NB4 (cell line): ENCODE results near the gene AOC1.

ENCODE experiments used
- DNase-seq: peaks from one replicate; pipeline ENCODE4 v3.0.0; 2010; ENCODE audit warnings: low read depth
- H3K4me3 ChIP-seq: one replicate; pipeline ENCODE4 v1.5.1; 2011; ENCODE audit warnings: mild to moderate bottlenecking, low read depth, low read length, moderate library complexity
- MYC ChIP-seq: IDR thresholded peaks from 2 replicates; pipeline ENCODE4 v1.6.1; 2011; ENCODE audit warnings: low read depth, low read length
- POLR2A ChIP-seq: IDR thresholded peaks from 2 replicates; pipeline ENCODE4 v1.6.1; 2011; ENCODE audit warnings: mild to moderate bottlenecking; ENCODE audit not compliant: insufficient read length; ENCODE audit errors: extremely low read depth
- TF ChIP-seq, protein P1 (sequence below): IDR thresholded peaks from one replicate; pipeline ENCODE4 v1.5.1; 2012; ENCODE audit warnings: low read depth, low read length
- TF ChIP-seq, protein P2 (sequence below): IDR thresholded peaks from 2 replicates; pipeline ENCODE4 v1.6.1; 2011; ENCODE audit warnings: low read depth, low read length

Gene AOC1

DNA sequence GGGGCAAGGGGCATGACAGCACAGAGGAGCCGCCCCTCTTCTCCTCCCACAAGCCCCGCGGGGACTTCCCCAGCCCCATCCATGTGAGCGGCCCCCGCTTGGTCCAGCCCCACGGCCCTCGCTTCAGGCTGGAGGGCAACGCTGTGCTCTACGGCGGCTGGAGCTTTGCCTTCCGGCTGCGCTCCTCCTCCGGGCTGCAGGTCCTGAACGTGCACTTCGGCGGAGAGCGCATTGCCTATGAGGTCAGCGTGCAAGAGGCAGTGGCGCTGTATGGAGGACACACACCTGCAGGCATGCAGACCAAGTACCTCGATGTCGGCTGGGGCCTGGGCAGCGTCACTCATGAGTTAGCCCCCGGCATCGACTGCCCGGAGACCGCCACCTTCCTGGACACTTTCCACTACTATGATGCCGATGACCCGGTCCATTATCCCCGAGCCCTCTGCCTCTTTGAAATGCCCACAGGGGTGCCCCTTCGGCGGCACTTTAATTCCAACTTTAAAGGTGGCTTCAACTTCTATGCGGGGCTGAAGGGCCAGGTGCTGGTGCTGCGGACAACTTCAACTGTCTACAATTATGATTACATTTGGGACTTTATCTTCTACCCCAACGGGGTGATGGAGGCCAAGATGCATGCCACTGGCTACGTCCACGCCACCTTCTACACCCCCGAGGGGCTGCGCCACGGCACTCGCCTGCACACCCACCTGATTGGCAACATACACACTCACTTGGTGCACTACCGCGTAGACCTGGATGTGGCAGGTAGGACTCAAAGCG, 5.1 kb downstream of the AOC1 start:
- DNase-seq = no peak
- H3K4me3 ChIP-seq = no peak overlapping the region
- TF ChIP-seq, protein P1, sequence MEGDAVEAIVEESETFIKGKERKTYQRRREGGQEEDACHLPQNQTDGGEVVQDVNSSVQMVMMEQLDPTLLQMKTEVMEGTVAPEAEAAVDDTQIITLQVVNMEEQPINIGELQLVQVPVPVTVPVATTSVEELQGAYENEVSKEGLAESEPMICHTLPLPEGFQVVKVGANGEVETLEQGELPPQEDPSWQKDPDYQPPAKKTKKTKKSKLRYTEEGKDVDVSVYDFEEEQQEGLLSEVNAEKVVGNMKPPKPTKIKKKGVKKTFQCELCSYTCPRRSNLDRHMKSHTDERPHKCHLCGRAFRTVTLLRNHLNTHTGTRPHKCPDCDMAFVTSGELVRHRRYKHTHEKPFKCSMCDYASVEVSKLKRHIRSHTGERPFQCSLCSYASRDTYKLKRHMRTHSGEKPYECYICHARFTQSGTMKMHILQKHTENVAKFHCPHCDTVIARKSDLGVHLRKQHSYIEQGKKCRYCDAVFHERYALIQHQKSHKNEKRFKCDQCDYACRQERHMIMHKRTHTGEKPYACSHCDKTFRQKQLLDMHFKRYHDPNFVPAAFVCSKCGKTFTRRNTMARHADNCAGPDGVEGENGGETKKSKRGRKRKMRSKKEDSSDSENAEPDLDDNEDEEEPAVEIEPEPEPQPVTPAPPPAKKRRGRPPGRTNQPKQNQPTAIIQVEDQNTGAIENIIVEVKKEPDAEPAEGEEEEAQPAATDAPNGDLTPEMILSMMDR = no peak
- TF ChIP-seq, protein P2, sequence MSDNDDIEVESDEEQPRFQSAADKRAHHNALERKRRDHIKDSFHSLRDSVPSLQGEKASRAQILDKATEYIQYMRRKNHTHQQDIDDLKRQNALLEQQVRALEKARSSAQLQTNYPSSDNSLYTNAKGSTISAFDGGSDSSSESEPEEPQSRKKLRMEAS = no peak
- TF ChIP-seq POLR2A (no peak), MYC (no peak)

DNA sequence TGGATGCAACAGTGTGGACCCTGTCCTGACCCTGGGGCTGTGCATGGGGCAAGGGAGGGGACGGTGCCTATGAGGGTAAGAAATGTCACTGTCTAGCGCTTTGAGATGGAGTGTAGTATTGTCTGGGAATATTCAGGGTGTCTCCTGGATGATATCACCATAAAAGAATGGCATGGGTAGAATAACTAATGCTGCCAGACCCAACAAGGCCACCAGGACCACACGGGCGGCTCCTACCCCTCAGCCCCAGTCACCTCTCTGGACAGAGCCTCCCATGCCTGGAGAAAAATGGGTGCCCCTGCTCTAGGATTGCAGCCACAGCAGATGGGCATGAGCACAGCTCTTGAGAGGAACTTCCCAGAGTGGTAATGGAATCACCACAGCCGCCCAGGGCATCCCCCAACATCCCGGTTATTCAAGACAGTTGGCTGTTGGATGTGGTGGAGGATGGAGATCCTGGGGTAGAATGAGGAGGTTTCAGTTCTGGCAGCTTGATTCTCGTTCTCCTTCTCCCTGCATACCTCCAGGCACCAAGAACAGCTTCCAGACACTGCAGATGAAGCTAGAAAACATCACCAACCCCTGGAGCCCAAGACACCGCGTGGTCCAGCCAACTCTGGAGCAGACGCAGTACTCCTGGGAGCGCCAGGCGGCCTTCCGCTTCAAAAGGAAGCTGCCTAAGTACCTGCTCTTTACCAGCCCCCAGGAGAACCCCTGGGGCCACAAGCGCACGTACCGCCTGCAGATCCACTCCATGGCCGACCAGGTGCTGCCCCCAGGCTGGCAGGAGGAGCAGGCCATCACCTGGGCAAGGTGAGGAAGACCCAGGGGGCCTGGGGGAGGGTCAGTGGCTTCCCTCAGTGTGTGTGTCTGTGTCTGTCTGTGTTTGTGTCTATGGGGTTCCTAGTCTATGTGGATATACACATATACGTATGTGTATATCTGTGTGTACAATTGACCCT, 6.2 kb downstream of the AOC1 start:
- no peak overlapping the region for H3K4me3 ChIP-seq
- no peak for DNase-seq
- TF ChIP-seq, protein P2 = no peak
- TF ChIP-seq MYC (no peak), POLR2A (no peak)
- TF ChIP-seq, protein P1 = no peak

DNA sequence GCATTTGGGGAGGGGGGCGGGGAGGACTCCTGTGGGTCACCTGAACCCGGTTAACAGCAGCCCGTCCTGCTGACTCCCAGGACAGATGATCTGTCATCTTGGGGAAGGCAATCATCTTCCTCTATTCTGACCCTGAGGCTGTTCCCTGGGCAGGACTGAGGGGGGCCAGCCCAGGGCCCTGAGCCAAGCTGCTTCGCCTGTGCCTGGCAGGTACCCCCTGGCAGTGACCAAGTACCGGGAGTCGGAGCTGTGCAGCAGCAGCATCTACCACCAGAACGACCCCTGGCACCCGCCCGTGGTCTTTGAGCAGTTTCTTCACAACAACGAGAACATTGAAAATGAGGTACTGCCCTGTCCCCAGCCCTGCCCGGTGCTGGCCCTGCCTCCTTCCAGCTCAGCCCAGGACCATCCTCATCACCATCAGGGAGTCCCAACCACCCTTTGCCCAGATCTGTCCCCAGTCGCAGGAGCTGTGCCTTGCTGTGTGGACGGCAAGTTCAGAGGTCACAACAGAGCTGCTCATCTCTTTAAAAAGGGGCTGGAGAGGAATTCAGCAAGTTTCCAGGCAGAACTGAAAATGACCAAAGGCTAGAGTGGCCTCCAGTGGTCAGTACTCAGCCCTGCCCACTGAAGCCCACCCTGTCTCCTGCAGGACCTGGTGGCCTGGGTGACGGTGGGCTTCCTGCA, 8.1 kb downstream of the AOC1 start:
- no peak for DNase-seq
- no peak overlapping the region for H3K4me3 ChIP-seq
- TF ChIP-seq, protein P1 = no peak
- TF ChIP-seq MYC = no peak
- TF ChIP-seq POLR2A = no peak
- TF ChIP-seq, protein P2 = no peak

DNA sequence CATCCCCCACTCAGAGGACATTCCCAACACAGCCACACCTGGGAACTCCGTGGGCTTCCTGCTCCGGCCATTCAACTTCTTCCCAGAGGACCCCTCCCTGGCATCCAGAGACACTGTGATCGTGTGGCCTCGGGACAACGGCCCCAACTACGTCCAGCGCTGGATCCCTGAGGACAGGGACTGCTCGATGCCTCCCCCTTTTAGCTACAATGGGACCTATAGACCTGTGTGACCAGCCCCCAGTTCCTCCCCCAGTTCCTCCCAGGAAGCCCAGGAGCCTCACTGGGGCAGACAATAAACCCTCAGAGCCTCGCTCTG, 8.6 kb downstream of the AOC1 start:
- DNase-seq = no peak
- no peak overlapping the region for H3K4me3 ChIP-seq
- TF ChIP-seq, protein P1 = no peak
- TF ChIP-seq, protein P2 = no peak
- TF ChIP-seq POLR2A (no peak), MYC (no peak)

DNA sequence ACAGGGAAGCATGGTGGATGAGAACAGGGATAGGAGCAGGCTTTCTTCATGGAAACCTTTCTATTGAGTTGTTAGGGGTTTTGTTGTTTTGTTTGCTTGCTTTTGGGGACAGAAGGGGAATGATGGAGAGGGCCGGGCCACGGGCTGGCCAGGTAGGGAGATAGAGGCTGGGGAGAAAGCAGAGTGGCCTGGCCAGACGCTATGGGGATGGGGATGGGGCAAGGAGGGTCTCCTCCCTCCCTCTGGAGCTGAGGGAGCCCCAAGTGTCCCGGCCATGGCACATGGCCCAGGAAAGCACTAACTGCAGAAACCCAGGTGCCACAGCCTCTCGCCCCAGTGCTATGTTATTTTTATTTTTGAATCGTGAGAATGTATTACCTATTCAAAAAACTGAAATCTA, 10.0 kb downstream of the AOC1 start:
- H3K4me3 ChIP-seq = no peak overlapping the region
- no peak for TF ChIP-seq POLR2A
- TF ChIP-seq, protein P2 = no peak
- no peak for TF ChIP-seq MYC
- TF ChIP-seq, protein P1 = no peak
- no peak for DNase-seq
